ENCODE results near the gene C1orf21. TPM values are rescaled to one million over a fixed set of nuclear protein-coding genes. Genes with fewer than 3 reads are reported as not detected.

Gene C1orf21
- total and polyA plus RNA-seq, 2 of the 4 experiments (the other 2 are of a cell fraction), result 6.4 to 9.9 TPM

- Histone ChIP-seq H2AK5ac (ENCODE audit: low read depth, low read length) (no peak overlapping the region), H3K23ac (ENCODE audit: low read depth, low read length) (no peak overlapping the region), H3K18ac (ENCODE audit: low read depth, low read length) (no peak overlapping the region), H3K9ac (ENCODE audit: low read depth, low read length) (no peak overlapping the region), H2BK15ac (ENCODE audit: low read depth, low read length) (no peak overlapping the region), H3K4ac (ENCODE audit: low read depth, low read length) (no peak overlapping the region), H3K9me3 (ENCODE audit: control insufficient read depth, insufficient read depth, low read length) (0 out of 2 replicates have a peak, but pooled peaks cover 2% of the 10 kb centered on the region), H3K56ac (ENCODE audit: extremely low read depth, insufficient read depth, low read length) (no peak overlapping the region), H3K9me1 (ENCODE audit: insufficient read depth, low read length) (no peaks in the 10 kb centered on the region), H3K27me3 (ENCODE audit: control insufficient read depth, insufficient read depth, low read length) (peaks cover 26% of the 10 kb centered on the region), H3K4me2 (ENCODE audit: low read depth, low read length) (no peak overlapping the region), H4K5ac (ENCODE audit: low read depth, low read length) (no peak overlapping the region), H4K8ac (ENCODE audit: low read depth in 2 of 2, low read length in 2 of 2) (no peak overlapping the region), H3K27ac (ENCODE audit: insufficient read depth, low read length) (no peak overlapping the region), H2BK120ac (ENCODE audit: low read depth, low read length) (no peak overlapping the region), H2AK9ac (replicated peaks; ENCODE audit: low read depth, low read length, poor library complexity) (no peak overlapping the region), H3K4me3 (ENCODE audit: insufficient read depth, low read depth, low read length) (no peak overlapping the region), H2AFZ (replicated peaks; ENCODE audit: low read length, poor library complexity) (no peak overlapping the region), H2BK20ac (ENCODE audit: low read depth, low read length) (no peak overlapping the region), H3K79me1 (ENCODE audit: low read depth in 1 of 2, low read length in 2 of 2) (no peaks in the 10 kb centered on the region), H3K4me1 (ENCODE audit: control insufficient read depth, insufficient read depth, low read length) (no peaks in the 10 kb centered on the region), H4K91ac (ENCODE audit: insufficient read depth, low read depth, low read length) (no peak overlapping the region), H2BK5ac (ENCODE audit: low read depth, low read length, poor library complexity, severe bottlenecking) (no peak overlapping the region), H4K20me1 (ENCODE audit: insufficient read depth, low read length) (no peaks in the 10 kb centered on the region), H3K36me3 (ENCODE audit: control insufficient read depth, insufficient read depth, low read length) (no peaks in the 10 kb centered on the region), H3K14ac (replicated peaks; ENCODE audit: low read depth, low read length) (no peak overlapping the region)
- BruUV-seq (replicated peaks), result no TSS peak
- DNase-seq, result no peak
- dilution Hi-C loops (cut with HindIII; ENCODE audit: low sequenced_read_pairs, unreplicated experiment), result no loop called here
- intact Hi-C loops (cut with micrococcal nuclease), result no loop called here
- no CpG with 5 or more reads among the region's 2 CpGs for WGBS, 2 experiments (ENCODE audit: extremely low coverage in 2 of 2, insufficient read length in 1 of 2)
- TF ChIP-seq SMC3 (IDR thresholded peaks at IDR 0.05; ENCODE audit: low read depth, low read length) (no peak), BHLHE40 (IDR thresholded peaks at IDR 0.05; ENCODE audit: low read depth, low read length) (no peak), RAD21 (IDR thresholded peaks at IDR 0.05; ENCODE audit: low read length) (no peak), CEBPB (IDR thresholded peaks at IDR 0.05; ENCODE audit: low read depth, low read length) (no peak), POLR2A (IDR thresholded peaks at IDR 0.05; ENCODE audit: low read depth, low read length) (no peak), RCOR1 (IDR thresholded peaks at IDR 0.05; ENCODE audit: insufficient replicate concordance, low read length) (no peak), RFX5 (IDR thresholded peaks at IDR 0.05; ENCODE audit: low read depth, low read length) (no peak), ELK1 (IDR thresholded peaks at IDR 0.05; ENCODE audit: borderline replicate concordance, low read depth, low read length) (no peak), MAZ (IDR thresholded peaks at IDR 0.05; ENCODE audit: borderline replicate concordance, low read depth, low read length) (no peak), MXI1 (IDR thresholded peaks at IDR 0.05; ENCODE audit: borderline replicate concordance, low read depth, low read length) (no peak), CTCF (conservative IDR thresholded peaks at IDR 0.05; ENCODE audit: low read depth, low read length) (no peak), MAFK (IDR thresholded peaks at IDR 0.05; ENCODE audit: low read depth, low read length) (no peak), CHD1 (IDR thresholded peaks at IDR 0.05; ENCODE audit: low read depth, low read length) (no peak), FOS (IDR thresholded peaks at IDR 0.05; ENCODE audit: low read depth, low read length) (no peak), USF2 (IDR thresholded peaks at IDR 0.05; ENCODE audit: low read depth, low read length) (no peak), NFE2L2 (IDR thresholded peaks at IDR 0.05; ENCODE audit: low read depth, low read length) (no peak)
- ChIA-PET POLR2A (ENCODE audit: unreplicated experiment) (no interaction called here), CTCF (no interaction called here)
- in situ Hi-C loops (cut with MboI; ENCODE audit: low sequenced_read_pairs), result no loop called here
- ATAC-seq (ENCODE audit: low read depth), result no peak
These were observed 29.9 kb upstream of the C1orf21 start for GRCh38 chr1:184356891-184357290.
